ENCODE data around the gene TBC1D22A. TPM values are rescaled to one million over a fixed set of nuclear protein-coding genes. Genes with fewer than 3 reads are reported as not detected.

The TBC1D22A gene
- total RNA-seq, 1 donor from 2014 or later, result 33.0 TPM

DNA sequence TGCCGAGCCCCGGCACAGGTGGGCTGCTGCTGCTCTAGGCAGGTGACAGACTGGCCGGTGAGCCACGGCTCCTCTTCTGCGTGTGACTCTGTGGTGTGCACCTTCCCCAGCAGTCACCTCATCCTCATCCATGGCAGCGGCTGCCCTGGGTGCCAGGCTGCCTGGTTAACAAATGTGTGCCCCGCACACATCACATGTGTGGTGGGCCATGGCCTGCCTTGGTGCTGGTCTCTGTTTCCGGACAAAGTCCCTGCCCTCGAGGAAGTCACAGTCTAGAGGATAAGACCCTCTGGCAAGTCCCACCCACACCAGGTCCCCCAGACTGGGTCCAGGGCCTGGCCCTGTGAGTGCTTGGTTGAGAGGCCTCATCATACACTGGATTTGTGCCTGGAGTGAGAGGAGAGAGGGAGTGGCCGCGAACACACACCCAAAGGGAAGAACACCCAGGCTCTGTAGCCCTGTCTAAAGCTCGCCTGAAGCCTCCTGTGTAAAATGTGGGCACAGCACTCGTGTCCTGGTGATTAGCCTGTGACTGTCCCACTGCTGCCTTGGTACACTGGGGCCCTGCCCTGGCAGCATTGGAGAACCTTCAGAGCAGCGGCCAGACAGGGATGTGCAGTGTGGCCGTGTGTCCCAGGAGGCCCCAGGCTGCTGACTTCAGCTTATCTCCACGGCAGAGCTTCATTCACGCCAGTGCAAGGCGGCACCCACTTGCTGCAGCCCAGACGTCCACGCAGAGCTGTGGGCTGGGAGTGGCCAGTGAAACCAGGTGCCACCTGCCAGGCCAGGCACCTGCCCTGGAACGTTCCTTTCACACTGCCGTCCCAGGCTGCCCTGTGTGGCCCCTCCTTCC is 269.9 kb downstream of the TBC1D22A start:
- no peak for DNase-seq (ENCODE audit: low spot score)

DNA sequence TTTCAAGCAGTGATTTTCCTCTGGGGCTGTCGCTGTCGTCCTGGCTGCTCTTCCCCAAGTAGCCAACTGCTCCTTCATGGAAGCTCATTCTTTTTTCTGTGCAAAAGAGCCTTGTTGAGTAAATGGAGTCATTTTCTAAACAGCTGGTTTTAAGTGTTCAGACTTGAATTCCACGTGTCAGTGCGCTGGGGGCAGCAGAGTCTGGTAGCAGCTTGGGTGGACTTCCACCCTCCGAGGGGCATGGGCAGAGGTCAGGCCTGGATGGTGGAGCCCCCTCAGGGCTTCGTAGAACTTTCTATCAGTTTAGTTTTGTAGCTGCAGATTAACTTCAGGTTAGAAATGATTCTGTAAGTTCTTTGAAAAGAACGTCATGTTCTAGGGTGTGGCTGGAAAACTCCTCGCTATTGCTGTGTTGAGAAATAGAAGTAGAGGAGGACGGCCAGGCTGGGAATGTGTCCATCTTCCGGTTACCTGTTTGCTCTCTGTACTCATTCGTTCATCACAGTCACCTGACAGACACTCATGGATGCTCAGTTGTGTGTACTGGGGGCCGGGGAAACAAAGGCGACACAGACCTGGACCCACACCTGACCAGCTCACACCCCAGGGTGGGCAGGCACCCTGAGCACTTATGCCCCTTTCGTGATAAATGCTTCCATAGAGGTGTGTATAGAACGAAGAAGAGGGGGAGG is 270.7 kb downstream of the TBC1D22A start:
- DNase-seq (ENCODE audit: low spot score), result no peak

DNA sequence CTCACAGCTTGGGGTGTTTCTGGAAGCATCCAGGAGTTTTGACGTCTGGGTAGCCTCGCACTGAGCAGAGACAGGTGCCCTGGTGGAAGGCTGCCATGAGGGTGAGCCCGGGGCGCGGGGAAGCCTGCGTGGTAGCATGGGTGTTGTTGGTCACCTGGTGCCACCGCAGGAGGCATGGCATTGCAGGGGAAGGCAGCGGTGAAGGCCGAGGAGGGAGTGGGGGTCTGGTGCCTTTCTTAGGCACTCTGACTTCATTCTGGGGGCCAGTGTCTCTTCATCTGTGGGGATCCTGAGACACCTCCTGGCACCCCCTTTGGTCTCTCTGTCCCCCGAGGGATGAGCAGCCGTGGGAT is 271.2 kb downstream of the TBC1D22A start:
- no peak for DNase-seq (ENCODE audit: low spot score)

DNA sequence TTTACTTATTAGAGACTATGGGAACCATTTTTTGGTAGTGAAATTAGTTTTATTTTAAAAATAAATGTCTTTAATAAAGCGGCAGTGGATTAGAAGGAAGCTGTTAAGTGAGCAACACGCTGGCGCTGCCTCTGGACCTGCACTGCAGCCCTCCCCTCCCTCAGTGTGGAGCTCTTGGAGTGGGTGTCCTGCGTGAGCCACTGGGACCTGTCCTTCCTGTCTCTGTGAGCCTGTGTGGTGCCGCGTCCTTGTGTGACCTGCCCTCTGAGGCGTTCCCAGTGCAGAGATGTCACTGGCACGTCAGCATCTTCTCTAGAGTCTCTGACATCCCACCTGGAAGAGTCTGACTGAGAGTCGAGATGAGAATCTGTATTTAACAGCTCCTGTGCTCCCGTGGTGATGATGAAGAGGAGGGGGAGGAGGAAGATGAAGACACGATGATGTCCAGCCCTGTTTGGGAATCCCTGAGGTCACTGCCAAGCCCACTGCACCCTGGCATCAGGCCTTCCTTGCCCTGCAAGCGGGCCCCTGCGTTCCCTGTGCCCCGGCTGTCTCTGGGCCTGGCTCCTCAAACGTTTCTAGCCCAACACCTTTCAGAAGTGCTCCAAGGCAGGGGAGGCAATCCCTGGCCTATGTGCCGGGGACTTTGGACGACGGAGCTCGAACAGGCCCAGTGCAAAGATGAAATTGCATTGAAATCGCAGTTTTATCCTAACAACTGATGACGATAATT is 271.8 kb downstream of the TBC1D22A start:
- DNase-seq (ENCODE audit: low spot score), result no peak

DNA sequence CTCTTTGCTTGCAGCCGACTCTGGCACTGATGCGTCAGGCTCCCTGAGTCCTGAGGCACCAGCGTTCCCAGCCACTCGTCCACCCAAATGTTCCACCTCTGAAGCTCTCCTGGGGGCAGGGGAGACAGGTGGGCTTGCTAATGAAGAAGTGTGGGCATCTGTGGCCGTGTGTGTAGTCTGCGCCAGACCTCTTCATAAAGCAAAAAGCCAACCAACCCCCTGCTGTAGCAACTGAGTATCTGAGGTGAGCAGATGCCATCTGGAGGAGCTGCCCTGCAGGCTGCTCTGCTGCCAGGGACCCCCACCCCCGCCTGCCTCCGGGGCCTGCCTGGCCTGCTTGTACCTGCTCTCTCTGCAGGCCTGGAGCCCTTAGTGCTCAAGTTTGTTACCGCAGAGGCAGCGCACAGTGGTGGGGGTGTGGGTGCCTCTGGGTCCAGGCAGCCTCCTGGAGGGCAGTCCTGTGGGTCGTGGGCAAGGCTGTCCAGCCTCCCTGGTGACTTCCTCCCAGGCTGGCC is 272.5 kb downstream of the TBC1D22A start:
- DNase-seq (ENCODE audit: low spot score), result no peak

DNA sequence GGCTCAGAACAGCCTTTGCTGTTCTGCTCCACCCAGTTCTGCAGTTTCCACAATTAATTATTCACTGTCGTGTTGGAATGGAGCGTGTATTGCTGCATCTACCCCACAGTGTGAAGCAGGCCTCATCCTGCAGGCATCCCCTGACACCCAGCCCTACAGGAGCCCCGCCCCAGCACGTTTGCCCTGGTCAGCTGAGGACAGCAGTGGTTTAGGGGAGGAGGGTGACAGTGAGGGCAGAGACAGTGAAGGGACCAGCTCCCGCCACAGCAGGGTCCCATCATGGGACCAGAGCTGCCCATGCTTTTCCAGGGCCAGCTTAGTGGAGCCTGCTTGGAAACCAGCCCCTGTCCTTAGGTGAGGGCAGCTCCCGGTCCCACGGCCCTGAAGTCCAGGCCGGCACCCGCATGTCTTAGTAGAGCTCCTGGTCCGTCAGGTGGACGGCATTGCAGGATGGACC is 273.0 kb downstream of the TBC1D22A start:
- DNase-seq (ENCODE audit: low spot score), result no peak

DNA sequence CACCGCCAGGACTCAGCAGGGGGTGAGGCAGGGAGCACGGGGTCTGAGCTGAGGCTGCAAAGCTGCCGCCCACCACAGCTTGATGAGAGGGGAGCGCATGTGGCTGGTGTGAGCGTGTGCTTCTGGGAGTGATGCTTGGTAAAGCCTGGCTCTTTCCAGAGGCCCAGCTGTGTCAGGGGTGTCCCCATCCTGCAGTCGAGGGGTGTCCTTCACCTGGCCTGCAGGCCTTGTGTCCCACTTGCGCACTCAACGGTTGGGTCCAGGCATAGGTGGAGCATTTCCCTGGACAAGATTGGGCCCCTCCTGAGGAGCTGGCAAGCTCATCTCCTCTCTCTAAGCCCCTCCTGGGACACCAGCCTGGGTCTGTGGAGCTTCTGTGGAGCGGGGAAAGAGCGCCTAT is 273.9 kb downstream of the TBC1D22A start:
- no peak for DNase-seq (ENCODE audit: low spot score)

DNA sequence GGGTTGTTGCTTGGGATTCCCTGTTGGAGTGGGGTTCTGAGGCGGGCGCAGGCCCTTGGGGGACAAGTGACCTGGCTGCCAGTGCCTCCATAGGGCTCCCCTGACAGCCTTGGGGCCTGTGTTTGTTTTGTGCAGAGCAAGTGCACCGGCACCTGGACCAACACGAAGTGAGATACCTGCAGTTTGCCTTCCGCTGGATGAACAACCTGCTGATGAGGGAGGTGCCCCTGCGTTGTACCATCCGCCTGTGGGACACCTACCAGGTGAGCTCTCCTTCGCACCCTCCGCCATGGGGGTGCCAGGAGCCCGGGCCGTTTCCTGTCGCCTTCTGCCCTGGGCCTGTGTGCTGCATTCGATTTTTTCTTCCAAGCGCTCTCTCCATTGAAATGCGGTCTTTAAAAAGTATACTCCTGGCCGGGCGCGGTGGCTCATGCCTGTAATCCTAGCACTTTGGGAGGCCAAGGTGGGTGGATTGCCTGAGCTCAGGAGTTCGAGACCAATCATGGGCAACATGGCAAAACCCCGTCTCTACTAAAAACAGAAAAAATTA is 274.6 kb downstream of the TBC1D22A start:
- no peak for DNase-seq (ENCODE audit: low spot score)

DNA sequence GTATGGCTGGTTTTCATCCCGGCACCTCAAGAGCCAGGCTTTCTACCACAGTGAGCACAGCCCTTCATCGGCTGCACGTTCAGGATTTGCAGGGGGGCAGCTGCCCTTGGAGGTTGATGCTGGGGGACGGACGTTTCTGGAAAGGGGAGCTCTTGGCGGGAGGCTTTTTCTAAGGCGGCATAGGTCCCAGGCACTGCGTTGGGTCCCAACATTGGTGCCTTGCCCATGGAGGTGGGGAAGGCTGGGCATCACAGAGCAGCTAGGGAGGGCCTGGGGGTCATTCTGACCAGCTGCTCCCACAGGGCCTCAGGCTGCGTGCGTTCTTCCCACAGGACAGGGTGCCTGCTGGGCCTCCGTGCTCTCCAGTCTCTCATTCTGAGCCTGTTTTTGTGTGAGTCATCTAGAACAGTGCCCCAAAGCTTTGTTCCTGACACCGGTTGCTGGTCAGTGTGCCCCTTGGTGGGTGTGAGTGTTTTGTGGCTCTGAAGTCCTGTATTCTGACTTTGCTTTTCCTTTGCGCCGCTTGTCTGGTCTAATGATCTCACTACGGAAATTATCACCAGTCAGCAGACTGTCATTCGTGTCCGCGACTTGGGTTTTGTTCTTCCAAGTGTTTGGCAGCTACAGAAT is 275.9 kb downstream of the TBC1D22A start:
- no peak for DNase-seq (ENCODE audit: low spot score)

DNA sequence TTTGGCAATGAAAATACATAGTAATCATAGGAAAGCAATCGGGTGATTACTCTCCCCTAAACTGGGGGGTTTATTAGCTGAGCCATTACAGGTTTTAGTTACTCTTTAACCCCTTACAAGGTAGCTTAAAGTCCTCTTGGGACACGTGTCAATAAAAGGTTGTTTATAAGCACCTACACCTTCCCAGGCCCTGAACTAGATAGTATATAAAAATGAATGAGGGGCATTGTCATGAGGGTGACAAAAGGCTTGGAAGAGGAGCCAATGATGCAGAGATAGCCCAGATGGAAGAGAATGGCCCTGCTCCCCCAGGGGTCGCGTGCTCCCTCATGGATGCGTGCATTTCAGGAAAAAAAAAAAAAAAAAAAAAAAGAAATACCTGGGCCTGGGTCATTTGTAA is 276.9 kb downstream of the TBC1D22A start:
- no peak for DNase-seq (ENCODE audit: low spot score)

DNA sequence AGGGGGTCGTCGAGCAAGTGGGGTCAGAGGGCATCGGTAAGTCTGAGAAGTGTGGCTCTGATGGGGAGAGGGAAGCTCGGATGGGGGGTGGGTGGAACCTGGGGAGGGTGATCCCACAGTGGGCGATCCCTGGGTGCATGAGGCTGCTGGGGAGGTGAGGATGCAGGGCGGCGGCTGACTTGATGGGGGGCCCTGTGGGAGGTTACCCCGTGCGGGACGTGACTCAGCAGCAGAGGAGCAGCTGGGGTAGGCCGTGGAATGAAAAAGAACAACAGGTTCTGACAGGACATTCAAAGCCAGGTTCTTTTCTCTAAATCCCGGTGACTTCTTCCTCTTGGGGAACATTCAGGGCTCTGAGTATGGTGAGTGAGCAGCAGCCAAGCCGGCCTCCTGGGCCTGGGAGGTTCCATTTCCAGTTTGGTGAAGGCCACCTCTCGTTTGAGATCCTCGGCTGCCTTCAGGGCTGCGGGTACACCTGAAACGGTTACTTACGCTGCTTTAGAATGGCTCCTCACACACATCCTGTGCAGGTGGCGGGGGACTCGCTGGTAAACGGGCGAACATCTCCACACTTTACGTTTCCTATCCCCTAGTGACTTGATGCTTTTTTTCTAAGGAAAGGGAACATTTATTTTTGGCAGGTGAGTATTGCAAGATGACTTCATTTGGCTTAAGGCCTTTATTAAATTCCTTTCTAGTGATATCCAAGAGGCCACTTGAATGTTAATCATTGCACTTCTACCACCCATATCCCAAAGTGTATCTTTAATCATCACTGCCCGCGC is 278.2 kb downstream of the TBC1D22A start:
- DNase-seq (ENCODE audit: low spot score), result no peak

DNA sequence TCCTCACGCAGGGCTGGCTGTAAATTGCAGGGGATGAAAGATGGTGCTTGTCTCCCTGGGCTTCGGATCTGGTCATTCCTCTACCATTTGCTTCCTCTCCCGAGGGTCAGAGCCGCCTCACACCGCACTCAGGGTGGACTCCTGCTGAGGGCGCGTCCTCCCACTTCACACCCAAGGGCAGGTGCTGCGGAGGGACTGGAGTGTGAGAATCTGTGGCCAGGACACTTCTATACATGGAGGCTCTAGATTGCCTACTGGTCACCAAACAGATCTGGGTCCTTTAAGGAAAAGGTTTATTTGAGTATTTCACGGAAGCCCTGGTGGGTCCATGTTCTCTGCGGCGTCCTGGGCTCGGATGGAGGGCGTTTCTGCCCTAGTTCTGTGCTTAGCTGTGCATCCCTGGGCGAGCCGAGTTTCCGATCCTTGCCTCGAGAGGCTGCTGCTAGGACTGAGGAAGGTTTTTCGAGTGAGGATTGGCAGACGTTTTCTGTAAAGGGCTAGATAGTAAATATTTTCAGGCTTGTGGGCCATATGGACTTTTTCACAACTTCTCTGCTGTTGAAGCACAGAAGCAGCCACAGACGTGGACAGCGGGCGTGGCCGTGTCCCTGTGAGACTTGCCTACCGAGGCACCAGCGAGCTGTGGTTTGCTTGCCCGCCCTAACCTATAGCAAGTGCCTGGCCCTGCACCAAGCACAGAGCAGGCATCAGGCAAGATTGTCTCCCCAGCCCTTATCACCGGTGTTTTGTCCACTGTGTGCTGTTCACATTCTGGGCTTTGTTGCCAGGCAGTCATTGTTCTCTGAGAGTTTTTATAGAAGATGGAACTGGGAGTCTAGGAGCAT is 279.0 kb downstream of the TBC1D22A start:
- no peak for DNase-seq (ENCODE audit: low spot score)

DNA sequence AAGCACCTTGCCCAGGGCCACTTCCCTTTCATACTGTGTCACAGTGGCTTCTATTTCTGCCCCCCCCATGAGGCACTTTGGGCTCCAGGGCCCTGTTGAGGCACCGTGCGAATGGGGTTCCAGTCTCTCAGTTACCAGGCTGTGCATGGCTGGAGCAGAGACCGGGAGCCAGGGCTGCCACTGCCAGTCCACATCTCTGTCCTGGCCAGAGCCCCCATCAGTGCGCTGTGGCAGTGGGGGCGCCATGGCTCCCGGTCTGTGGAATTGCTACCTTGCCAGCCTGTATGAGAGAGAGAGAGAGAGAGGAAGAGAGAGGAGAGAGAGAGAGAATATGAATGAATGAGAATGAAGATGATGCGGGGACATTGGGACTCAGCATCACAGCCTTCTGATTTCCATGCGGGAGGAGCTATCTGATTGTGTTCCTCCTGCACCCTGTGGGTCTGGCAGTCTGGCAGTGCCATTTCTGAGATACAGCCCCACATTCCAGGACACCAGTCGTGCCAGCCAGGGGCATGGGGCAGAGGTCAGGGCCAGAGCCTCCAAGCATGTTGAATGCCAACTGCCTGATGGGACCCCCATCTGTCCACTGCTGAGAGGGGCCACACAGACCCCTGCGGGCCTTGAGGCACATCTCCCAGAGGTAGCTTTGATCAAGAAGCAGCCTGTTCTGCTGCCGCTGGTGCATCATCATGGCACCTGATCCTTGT is 279.8 kb downstream of the TBC1D22A start:
- DNase-seq (ENCODE audit: low spot score), result no peak

DNA sequence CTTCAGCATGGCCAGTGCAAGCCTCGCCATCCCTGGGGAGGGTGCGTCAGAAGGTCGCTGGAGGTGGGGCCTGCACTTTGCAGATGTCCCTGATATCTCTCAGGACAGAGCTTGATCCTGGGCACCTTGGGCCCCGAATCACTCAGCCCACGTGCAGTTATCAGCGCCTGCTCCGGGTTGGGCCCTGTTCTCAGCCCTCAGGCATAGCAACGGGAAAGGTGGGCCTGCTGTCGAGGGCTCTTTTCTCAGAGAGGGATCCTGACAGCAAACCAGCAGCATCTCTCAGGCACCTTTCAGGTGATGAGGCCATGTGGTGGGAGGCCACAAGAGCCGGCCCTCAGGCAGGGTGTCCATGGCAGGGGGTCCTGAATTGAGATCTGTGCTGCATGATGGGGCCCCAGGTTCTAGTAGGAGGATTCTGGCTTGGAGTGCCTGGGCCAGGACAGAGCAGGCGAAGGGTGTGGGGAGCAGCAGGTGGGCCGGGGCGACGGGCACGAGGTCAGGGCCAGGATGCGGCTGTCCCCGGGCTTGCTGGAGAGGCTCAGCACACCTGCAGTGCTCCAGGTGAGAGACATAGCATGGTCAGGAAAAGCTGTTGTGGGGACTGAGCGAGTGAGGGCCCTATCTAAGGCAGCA is 280.5 kb downstream of the TBC1D22A start:
- no peak for DNase-seq (ENCODE audit: low spot score)

DNA sequence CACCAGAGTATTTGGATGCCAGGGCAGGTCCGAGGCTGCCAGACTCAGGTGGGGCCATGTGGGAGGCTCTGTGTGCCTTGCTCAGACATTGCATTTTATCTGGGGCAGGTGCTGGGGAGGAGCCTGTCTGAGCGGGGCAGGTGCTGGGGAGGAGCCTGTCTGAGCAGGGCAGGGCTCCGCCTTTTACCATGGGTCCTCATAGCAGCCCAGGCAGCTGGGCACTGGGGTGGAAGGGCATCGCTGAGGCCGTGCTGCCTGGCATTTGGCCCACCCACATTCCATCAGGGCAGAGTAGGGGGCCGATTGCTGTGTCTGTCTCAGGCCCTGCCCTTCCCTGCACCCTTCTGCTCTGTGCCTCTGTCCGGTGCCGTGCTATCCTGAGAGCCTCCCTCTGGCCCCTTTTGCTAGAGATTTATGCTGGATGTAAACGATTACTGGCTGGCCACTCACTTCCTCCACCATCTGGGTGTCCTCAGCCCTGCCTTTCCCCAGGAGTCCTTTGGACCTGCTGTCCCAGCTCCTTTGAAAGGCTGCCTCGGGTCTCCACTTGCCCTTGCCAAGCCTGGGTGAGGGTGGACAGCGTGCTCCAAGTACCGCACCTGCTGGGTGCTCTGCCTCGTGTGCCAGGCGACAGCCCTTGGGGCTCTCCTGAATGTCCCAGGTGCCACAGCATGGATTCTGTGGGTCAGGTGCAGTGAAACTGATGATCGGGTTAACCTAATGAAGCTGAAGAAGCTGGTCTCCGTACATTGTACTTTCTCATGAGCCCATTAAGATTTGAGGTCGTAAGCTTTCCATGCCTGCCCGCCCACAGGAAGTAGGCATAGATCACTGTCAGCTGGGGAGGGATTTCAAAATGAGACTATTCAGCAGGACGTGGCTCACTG is 281.6 kb downstream of the TBC1D22A start:
- no peak for DNase-seq (ENCODE audit: low spot score)

DNA sequence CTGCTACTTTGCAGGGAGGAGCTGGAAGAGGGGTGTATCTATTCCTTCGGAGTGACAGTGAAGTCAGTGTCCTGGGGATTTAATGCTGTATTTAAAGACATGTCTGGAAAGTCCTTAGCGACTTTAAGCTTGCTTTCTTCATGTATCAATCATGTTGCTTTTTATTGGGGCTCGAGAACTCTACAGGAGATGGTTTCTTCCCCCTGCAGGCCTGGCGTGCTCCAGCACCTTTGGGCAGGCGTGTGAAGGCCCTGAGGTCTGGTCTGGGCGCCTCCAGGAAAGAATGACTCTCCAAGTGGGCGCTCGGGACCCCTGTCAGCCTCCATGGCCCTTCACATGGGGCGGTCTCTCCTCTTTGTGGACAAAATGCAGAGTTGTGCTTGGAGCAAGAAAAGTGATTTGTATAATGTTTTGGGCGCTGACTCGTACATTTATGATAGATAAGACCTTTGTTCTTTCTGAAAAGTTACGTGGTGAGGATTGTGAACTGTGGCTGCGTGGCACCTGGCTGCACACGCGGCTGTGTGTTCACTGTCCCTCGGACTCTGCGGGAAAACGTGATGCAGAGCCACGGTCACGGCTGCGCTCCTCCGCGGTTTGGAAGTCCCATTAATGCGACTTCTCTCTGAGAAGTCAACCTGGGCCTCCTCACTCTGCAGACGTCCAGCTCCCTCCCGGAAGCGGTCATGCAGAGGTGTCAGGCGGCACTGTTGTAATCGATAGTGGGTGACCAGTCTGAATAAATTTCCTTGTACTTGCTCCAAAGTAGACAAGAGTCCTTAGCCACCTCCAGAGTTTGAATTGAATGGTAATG is 282.5 kb downstream of the TBC1D22A start:
- DNase-seq (ENCODE audit: low spot score), result no peak
